Fibroblast of lung (primary cell): ENCODE data around the gene CCDC71.

Experiments used
- EZH2 ChIP-seq: IDR thresholded peaks from 2 replicates; pipeline ENCODE4 v1.5.1; 2012; ENCODE audit warnings: low read length, control low read depth, mild to moderate bottlenecking; ENCODE audit errors: missing control alignments
- TF ChIP-seq, protein P1 (sequence below), 2 donors: IDR thresholded peaks in 1 of 2; conservative IDR thresholded peaks in 1 of 2; 1 replicate in 1 of 2; 2 replicates in 1 of 2; pipeline ENCODE4 v1.5.1; 2011 to 2012; ENCODE audit warnings: low read length in 2 of 2, control low read depth in 1 of 2, inconsistent platforms in 1 of 2, low read depth in 1 of 2, mild to moderate bottlenecking in 1 of 2

DNA sequence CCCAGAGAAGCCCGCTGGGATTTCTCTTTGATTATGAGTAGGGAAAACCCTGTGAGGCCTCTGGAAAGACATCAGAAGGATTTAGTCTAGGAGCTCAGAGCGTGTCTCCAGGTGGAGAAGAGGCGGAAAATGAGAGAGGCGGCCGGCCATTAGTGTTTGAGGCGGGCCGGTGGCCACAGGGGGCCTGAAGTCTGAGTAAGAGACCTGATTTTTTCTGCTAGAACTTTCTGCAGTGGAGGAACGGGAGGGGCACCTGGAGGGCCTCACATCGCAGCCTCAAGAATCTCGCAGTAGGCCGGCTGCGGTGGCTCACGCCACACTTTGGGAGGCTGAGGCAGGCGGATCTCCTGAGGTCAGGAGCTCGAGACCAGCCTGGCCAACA lies 33.8 kb upstream of the CCDC71 start:
- TF ChIP-seq, protein P1, sequence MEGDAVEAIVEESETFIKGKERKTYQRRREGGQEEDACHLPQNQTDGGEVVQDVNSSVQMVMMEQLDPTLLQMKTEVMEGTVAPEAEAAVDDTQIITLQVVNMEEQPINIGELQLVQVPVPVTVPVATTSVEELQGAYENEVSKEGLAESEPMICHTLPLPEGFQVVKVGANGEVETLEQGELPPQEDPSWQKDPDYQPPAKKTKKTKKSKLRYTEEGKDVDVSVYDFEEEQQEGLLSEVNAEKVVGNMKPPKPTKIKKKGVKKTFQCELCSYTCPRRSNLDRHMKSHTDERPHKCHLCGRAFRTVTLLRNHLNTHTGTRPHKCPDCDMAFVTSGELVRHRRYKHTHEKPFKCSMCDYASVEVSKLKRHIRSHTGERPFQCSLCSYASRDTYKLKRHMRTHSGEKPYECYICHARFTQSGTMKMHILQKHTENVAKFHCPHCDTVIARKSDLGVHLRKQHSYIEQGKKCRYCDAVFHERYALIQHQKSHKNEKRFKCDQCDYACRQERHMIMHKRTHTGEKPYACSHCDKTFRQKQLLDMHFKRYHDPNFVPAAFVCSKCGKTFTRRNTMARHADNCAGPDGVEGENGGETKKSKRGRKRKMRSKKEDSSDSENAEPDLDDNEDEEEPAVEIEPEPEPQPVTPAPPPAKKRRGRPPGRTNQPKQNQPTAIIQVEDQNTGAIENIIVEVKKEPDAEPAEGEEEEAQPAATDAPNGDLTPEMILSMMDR (conservative IDR thresholded peaks at IDR 0.05 in 1 of 2, IDR thresholded peaks at IDR 0.05 in 1 of 2; ENCODE audit: low read depth in 1 of 2, low read length in 2 of 2), result no peak
- no peak for TF ChIP-seq EZH2
